ENCODE measurements around the gene LRIT2. TPM values are rescaled to one million over a fixed set of nuclear protein-coding genes. Genes with fewer than 3 reads are reported as not detected.

Gene LRIT2
- total RNA-seq (2011; cell fraction: chromatin; rRNA removed; ENCODE audit: low replicate concordance): not detected in 2 replicates
- not detected in 2 replicates for total RNA-seq (2011; cell fraction: nucleolus; rRNA removed)
- total RNA-seq (2011; cell fraction: nucleoplasm; rRNA removed): not detected in 2 replicates
- total RNA-seq (2014; rRNA removed): not detected in 2 replicates
- not detected in 2 replicates for total RNA-seq (2014; rRNA removed; fragmentation: Illumina TruSeq; extraction: Trizol)
- total RNA-seq (2015; rRNA removed; fragmentation: Illumina TruSeq; extraction: Trizol): not detected in 2 replicates
- total RNA-seq (2021): not detected in 2 replicates
- polyA plus RNA-seq (2011; rRNA removed): not detected in 2 replicates
- polyA plus RNA-seq (2011; cell fraction: cytosol; rRNA removed): not detected in 2 replicates
- not detected in 2 replicates for polyA plus RNA-seq (2011; cell fraction: nucleus; rRNA removed)
- polyA plus RNA-seq (2012): not detected in 2 replicates
- not detected in 2 replicates for polyA plus RNA-seq (2014; fragmentation: Illumina TruSeq; extraction: Trizol)
- polyA plus RNA-seq (2014; fragmentation: Nextera tagmentation; extraction: Ambion mirVana): not detected
- not detected in 2 replicates for polyA plus RNA-seq (2014; rRNA removed)
- not detected in 2 replicates for polyA minus RNA-seq (2011; rRNA and poly(A)+ RNA removed)
- not detected in 2 replicates for polyA minus RNA-seq (2011; cell fraction: cytosol; rRNA and poly(A)+ RNA removed)
- polyA minus RNA-seq (2011; cell fraction: nucleus; rRNA and poly(A)+ RNA removed): not detected in 2 replicates
- Bru-seq, nascent RNA: not detected
- BruChase-seq, experiment 1, labeled RNA remaining after a 2-hour chase: not detected
- BruChase-seq, experiment 2, labeled RNA remaining after a 6-hour chase: not detected
- long read RNA-seq, experiment 1: 0 reads
- long read RNA-seq, experiment 2: 0 reads
- long read RNA-seq, experiment 3: 0 reads

- intact Hi-C loops (cut with micrococcal nuclease) (no loop called here), in situ Hi-C loops (cut with MboI) (no loop called here)
- ChIA-PET POLR2A (interaction anchor here (0.6 to 0.7 kb wide), 2 partner anchors 10 to 17 kb away, joined by 3 read pairs; no protein-coding TSS in a partner anchor), CTCF (ENCODE audit: low intra/inter-chr PET ratio) (no interaction called here)
- under 1% methylated on average over 6 of the region's 6 CpGs for WGBS (ENCODE audit: insufficient coverage, low coverage, missing lambda C conversion rate)
- H3K36me3 ChIP-seq (ENCODE audit: control insufficient read depth, insufficient read depth, low read length): no peaks in the 10 kb centered on the region
- H3K79me2 ChIP-seq (ENCODE audit: control insufficient read depth, insufficient read depth, low read length): no peaks in the 10 kb centered on the region
- no TSS peak for BruUV-seq (replicated peaks)
- peaks cover 0 to 14% of the 10 kb centered on the region in 2 experiments; a peak in 3 of 5 replicates for H3K27me3 ChIP-seq (ENCODE audit: control insufficient read depth in 2 of 2, insufficient read depth in 2 of 2, low read length in 2 of 2)
- H3K4me1 ChIP-seq (replicated peaks in 1 of 2; ENCODE audit: control insufficient read depth in 2 of 2, insufficient read depth in 2 of 2, low read length in 2 of 2): no peaks in the 10 kb centered on the region
- FAIRE-seq (no peak), ATAC-seq (no peak), DNase-seq (ENCODE audit: extremely low read depth in 1 of 4, low spot score in 3 of 4) (no peak)
- no peak within 1 kb of the TSS for H3K4me3 ChIP-seq
- no peak within 1 kb of the TSS for H3K27ac ChIP-seq (ENCODE audit: extremely low read depth, low read depth, low read length)
- H4K20me1 ChIP-seq (replicated peaks; ENCODE audit: control insufficient read depth, insufficient read depth, low read length): no peaks in the 10 kb centered on the region
- no peaks in the 10 kb centered on the region for H3K9me1 ChIP-seq (ENCODE audit: control insufficient read depth, insufficient read depth, low read length)
- TF ChIP-seq E2F8 (IDR thresholded peaks at IDR 0.05; ENCODE audit: low read depth, partially characterized antibody): no peak
- no peak for TF ChIP-seq ZNF263 (CRISPR knock-in tag; IDR thresholded peaks at IDR 0.05; ENCODE audit: borderline replicate concordance)
- TF ChIP-seq HLTF (IDR thresholded peaks at IDR 0.05): no peak
- TF ChIP-seq ZNF184 (CRISPR knock-in tag; IDR thresholded peaks at IDR 0.05): no peak
- TF ChIP-seq KAT8 (IDR thresholded peaks at IDR 0.05; ENCODE audit: low read depth): no peak
- TF ChIP-seq TOE1 (IDR thresholded peaks at IDR 0.05; ENCODE audit: borderline replicate concordance): no peak
- TF ChIP-seq TOE1 (CRISPR knock-in tag; IDR thresholded peaks at IDR 0.05; ENCODE audit: borderline replicate concordance, low read depth): no peak
- TF ChIP-seq SLC30A9 (CRISPR knock-in tag; IDR thresholded peaks at IDR 0.05): no peak
- no peak for TF ChIP-seq USF2 (CRISPR knock-in tag; IDR thresholded peaks at IDR 0.05)
- TF ChIP-seq ZNF232 (CRISPR knock-in tag; IDR thresholded peaks at IDR 0.05): no peak
- TF ChIP-seq SIN3B (IDR thresholded peaks at IDR 0.05; ENCODE audit: low read depth): no peak
- TF ChIP-seq ZNF217 (CRISPR knock-in tag; IDR thresholded peaks at IDR 0.05): no peak
- no peak for TF ChIP-seq PCBP1 (IDR thresholded peaks at IDR 0.05; ENCODE audit: low read depth, low read length, poor library complexity, severe bottlenecking)
- H3K9ac ChIP-seq (ENCODE audit: insufficient read depth in 1 of 2, low read depth in 2 of 2, low read length in 2 of 2): no peak within 1 kb of the TSS
- H3K4me2 ChIP-seq (ENCODE audit: insufficient read depth, low read length): no peak within 1 kb of the TSS
- H3K9me3 ChIP-seq (replicated peaks; ENCODE audit: control insufficient read depth, insufficient read depth, low read depth, low read length): no peaks in the 10 kb centered on the region
- no peak within 1 kb of the TSS for H2AFZ ChIP-seq (ENCODE audit: low read depth, low read length)
Measured at GRCh38 chr10:84225427-84226173, at the start of gene LRIT2. LRIT2 (minus strand) TSS chr10:84225544; CDS start chr10:84225520, 24 bp downstream.

All from K562 (cell line).